K562 (cell line): ENCODE results near the gene LZTS3. TPM values are rescaled to one million over a fixed set of nuclear protein-coding genes. Genes with fewer than 3 reads are reported as not detected.

Source experiments
- CBFB ChIP-seq: sonication (generic); formaldehyde crosslinking; IDR thresholded peaks from 2 replicates; pipeline ENCODE4 v1.4.0; 2020; ENCODE audit warnings: mild to moderate bottlenecking, missing genetic modification reagents
- CEBPB ChIP-seq: fragments of 450-650 bp; IDR thresholded peaks from 2 replicates; pipeline ENCODE4 v1.6.1; 2016; ENCODE audit warnings: missing genetic modification characterization, missing compliant biosample characterization
- ETV1 ChIP-seq: fragments of 450-650 bp; conservative IDR thresholded peaks from 2 replicates; pipeline ENCODE4 v1.6.1; 2016; ENCODE audit warnings: missing genetic modification characterization, control low read depth, low read depth, missing compliant biosample characterization
- HLTF ChIP-seq: fragments of 450-650 bp; IDR thresholded peaks from 2 replicates; pipeline ENCODE4 v1.6.1; 2016
- MTA3 ChIP-seq: fragments of 450-650 bp; formaldehyde crosslinking; IDR thresholded peaks from 2 replicates; pipeline ENCODE4 v1.6.1; 2017; ENCODE audit warnings: mild to moderate bottlenecking, borderline replicate concordance
- PCBP2 ChIP-seq: fragments of 200-400 bp; formaldehyde crosslinking; IDR thresholded peaks from 2 replicates; pipeline ENCODE4 v1.6.1; 2018; ENCODE audit warnings: low read length, low read depth, mild to moderate bottlenecking, moderate library complexity; ENCODE audit not compliant: poor library complexity, severe bottlenecking
- RFX7 ChIP-seq: fragments of 250-450 bp; sonication (Bioruptor Pico); IDR thresholded peaks from 2 replicates; pipeline ENCODE4 v1.5.1; 2021; ENCODE audit warnings: mild to moderate bottlenecking
- SAP30 ChIP-seq: fragments of 200-600 bp; sonication (generic); IDR thresholded peaks from 2 replicates; pipeline ENCODE4 v1.6.1; 2012; ENCODE audit warnings: borderline replicate concordance, low read depth, mild to moderate bottlenecking, moderate library complexity, low read length, control low read depth, inconsistent platforms; ENCODE audit not compliant: insufficient read depth, poor library complexity, severe bottlenecking
- ZNF57 ChIP-seq: fragments of 450-650 bp; formaldehyde crosslinking; IDR thresholded peaks from 2 replicates; pipeline ENCODE4 v1.4.0; 2020; ENCODE audit warnings: mild to moderate bottlenecking, moderate library complexity
- polyA plus RNA-seq, 8 experiments: library from polyadenylated mRNA; depleted of rRNA in 4 of 8; stranded (reverse) in 5 of 8; unstranded in 3 of 8; fragments of >200 nt; fragmentation: Nextera tagmentation in 2 of 8; fragmentation: Illumina TruSeq in 1 of 8; extraction: Ambion mirVana in 2 of 8; extraction: Trizol in 1 of 8; gene quantifications; 2 replicates each; pipeline versions ENCODE4 v1.2.1 to v1.2.3, GENCODE V29; 2011 to 2014; ENCODE audit warnings: inconsistent platforms in 1 of 8, missing spikeins in 1 of 8
- total RNA-seq, 7 experiments: library from RNA; depleted of rRNA in 6 of 7; stranded (reverse); fragments of >200 nt in 6 of 7; fragmentation: Illumina TruSeq in 2 of 7; extraction: Trizol in 2 of 7; gene quantifications; 2 replicates each; pipeline versions ENCODE4 v1.2.1 to v1.2.3, GENCODE V29; 2011 to 2021; ENCODE audit warnings: low replicate concordance in 1 of 7
- TF ChIP-seq, protein P1 (sequence below): sonication (generic); formaldehyde crosslinking; IDR thresholded peaks from 2 replicates; pipeline ENCODE4 v1.9.0; 2022; ENCODE audit warnings: mild to moderate bottlenecking, missing genetic modification reagents
- TF ChIP-seq, protein P2 (sequence below): fragments of 450-650 bp; IDR thresholded peaks from 2 replicates; pipeline ENCODE4 v1.6.1; 2016; ENCODE audit warnings: antibody characterized with exemption
- TF ChIP-seq, protein P3 (sequence below): sonication (generic); formaldehyde crosslinking; IDR thresholded peaks from 2 replicates; pipeline ENCODE4 v1.8.0; 2023; ENCODE audit warnings: missing genetic modification reagents, mild to moderate bottlenecking, borderline replicate concordance
- TF ChIP-seq, protein P4 (sequence below): sonication (generic); formaldehyde crosslinking; IDR thresholded peaks from 2 replicates; pipeline ENCODE4 v1.8.0; 2022; ENCODE audit warnings: missing genetic modification reagents, mild to moderate bottlenecking, borderline replicate concordance
- TF ChIP-seq, protein P5 (sequence below), 2 experiments: fragments of 450-650 bp; IDR thresholded peaks; 2 replicates each; pipeline ENCODE4 v1.6.1; 2016
- TF ChIP-seq, protein P6 (sequence below): sonication (generic); formaldehyde crosslinking; IDR thresholded peaks from 2 replicates; pipeline ENCODE4 v1.4.0; 2020; ENCODE audit warnings: mild to moderate bottlenecking, missing genetic modification reagents

Gene LZTS3
- total and polyA plus RNA-seq, 9 of the 15 experiments (the other 6 are each of a cell fraction or from before 2014, with no cell fraction given): 0.07 to 2.9 (median 2.0) TPM

DNA sequence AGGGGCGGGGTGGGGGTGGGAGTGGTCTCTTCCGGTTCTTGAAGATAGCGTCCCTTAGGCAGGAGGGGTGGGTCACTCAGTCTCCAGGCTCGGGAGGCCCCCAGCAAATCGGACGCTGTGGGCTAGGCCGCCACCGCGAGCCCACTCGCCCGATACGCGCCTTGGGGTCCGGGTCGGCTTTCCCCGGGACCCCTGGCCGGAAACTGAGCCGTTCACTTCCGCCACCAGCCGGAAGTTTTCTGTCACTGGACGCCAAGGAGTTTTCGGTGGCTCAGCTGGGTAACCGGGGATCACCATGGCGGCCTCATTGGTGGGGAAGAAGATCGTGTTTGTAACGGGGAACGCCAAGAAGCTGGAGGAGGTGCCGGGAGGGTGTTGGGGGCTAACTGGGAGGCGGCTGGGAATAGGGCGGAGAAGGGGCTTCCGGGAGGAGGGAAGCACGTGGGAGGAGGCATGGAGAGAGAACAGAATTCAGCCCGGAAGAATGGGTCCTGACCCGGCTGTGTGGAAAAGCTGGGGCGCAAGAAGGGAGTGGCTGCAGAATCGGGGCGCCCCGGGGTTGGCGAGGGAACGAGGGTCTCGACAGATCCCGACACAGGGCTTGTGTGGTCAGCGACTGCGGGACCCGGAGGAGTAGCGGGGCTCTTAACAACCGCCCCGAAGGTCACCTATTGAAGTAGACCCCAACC, 36.1 kb upstream of the LZTS3 start, which contains the start of gene ITPA (continued):
- TF ChIP-seq PCBP2 (no peak), MTA3 (no peak), CEBPB (tag) (no peak), SAP30 (peak; percentile 91), HLTF (no peak), CBFB (CRISPR knock-in tag) (no peak), ETV1 (tag) (peak; percentile 43; the same call in 1 of the 2 replicates), RFX7 (no peak), ZNF57 (no peak)
- TF ChIP-seq, protein P1, sequence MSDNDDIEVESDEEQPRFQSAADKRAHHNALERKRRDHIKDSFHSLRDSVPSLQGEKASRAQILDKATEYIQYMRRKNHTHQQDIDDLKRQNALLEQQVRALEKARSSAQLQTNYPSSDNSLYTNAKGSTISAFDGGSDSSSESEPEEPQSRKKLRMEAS (CRISPR knock-in tag): peak; percentile 70
- TF ChIP-seq, protein P2, sequence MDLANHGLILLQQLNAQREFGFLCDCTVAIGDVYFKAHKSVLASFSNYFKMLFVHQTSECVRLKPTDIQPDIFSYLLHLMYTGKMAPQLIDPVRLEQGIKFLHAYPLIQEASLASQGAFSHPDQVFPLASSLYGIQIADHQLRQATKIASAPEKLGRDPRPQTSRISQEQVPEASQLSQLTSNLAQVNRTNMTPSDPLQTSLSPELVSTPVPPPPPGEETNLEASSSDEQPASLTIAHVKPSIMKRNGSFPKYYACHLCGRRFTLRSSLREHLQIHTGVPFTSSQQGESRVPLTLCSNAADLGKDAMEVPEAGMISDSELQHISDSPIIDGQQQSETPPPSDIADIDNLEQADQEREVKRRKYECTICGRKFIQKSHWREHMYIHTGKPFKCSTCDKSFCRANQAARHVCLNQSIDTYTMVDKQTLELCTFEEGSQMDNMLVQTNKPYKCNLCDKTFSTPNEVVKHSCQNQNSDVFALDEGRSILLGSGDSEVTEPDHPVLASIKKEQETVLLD: no peak
- TF ChIP-seq, protein P3, sequence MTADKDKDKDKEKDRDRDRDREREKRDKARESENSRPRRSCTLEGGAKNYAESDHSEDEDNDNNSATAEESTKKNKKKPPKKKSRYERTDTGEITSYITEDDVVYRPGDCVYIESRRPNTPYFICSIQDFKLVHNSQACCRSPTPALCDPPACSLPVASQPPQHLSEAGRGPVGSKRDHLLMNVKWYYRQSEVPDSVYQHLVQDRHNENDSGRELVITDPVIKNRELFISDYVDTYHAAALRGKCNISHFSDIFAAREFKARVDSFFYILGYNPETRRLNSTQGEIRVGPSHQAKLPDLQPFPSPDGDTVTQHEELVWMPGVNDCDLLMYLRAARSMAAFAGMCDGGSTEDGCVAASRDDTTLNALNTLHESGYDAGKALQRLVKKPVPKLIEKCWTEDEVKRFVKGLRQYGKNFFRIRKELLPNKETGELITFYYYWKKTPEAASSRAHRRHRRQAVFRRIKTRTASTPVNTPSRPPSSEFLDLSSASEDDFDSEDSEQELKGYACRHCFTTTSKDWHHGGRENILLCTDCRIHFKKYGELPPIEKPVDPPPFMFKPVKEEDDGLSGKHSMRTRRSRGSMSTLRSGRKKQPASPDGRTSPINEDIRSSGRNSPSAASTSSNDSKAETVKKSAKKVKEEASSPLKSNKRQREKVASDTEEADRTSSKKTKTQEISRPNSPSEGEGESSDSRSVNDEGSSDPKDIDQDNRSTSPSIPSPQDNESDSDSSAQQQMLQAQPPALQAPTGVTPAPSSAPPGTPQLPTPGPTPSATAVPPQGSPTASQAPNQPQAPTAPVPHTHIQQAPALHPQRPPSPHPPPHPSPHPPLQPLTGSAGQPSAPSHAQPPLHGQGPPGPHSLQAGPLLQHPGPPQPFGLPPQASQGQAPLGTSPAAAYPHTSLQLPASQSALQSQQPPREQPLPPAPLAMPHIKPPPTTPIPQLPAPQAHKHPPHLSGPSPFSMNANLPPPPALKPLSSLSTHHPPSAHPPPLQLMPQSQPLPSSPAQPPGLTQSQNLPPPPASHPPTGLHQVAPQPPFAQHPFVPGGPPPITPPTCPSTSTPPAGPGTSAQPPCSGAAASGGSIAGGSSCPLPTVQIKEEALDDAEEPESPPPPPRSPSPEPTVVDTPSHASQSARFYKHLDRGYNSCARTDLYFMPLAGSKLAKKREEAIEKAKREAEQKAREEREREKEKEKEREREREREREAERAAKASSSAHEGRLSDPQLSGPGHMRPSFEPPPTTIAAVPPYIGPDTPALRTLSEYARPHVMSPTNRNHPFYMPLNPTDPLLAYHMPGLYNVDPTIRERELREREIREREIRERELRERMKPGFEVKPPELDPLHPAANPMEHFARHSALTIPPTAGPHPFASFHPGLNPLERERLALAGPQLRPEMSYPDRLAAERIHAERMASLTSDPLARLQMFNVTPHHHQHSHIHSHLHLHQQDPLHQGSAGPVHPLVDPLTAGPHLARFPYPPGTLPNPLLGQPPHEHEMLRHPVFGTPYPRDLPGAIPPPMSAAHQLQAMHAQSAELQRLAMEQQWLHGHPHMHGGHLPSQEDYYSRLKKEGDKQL (CRISPR knock-in tag): no peak
- TF ChIP-seq, protein P4, sequence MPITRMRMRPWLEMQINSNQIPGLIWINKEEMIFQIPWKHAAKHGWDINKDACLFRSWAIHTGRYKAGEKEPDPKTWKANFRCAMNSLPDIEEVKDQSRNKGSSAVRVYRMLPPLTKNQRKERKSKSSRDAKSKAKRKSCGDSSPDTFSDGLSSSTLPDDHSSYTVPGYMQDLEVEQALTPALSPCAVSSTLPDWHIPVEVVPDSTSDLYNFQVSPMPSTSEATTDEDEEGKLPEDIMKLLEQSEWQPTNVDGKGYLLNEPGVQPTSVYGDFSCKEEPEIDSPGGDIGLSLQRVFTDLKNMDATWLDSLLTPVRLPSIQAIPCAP (CRISPR knock-in tag): no peak
- TF ChIP-seq, protein P5, sequence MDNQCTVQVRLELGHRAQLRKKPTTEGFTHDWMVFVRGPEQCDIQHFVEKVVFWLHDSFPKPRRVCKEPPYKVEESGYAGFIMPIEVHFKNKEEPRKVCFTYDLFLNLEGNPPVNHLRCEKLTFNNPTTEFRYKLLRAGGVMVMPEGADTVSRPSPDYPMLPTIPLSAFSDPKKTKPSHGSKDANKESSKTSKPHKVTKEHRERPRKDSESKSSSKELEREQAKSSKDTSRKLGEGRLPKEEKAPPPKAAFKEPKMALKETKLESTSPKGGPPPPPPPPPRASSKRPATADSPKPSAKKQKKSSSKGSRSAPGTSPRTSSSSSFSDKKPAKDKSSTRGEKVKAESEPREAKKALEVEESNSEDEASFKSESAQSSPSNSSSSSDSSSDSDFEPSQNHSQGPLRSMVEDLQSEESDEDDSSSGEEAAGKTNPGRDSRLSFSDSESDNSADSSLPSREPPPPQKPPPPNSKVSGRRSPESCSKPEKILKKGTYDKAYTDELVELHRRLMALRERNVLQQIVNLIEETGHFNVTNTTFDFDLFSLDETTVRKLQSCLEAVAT (IDR thresholded peaks at IDR 0.05): 0 out of 4 replicates have a peak, but pooled peaks of 1 of the 2 experiments have one; percentile 21
- TF ChIP-seq, protein P6, sequence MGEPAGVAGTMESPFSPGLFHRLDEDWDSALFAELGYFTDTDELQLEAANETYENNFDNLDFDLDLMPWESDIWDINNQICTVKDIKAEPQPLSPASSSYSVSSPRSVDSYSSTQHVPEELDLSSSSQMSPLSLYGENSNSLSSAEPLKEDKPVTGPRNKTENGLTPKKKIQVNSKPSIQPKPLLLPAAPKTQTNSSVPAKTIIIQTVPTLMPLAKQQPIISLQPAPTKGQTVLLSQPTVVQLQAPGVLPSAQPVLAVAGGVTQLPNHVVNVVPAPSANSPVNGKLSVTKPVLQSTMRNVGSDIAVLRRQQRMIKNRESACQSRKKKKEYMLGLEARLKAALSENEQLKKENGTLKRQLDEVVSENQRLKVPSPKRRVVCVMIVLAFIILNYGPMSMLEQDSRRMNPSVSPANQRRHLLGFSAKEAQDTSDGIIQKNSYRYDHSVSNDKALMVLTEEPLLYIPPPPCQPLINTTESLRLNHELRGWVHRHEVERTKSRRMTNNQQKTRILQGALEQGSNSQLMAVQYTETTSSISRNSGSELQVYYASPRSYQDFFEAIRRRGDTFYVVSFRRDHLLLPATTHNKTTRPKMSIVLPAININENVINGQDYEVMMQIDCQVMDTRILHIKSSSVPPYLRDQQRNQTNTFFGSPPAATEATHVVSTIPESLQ (CRISPR knock-in tag): no peak
